DMS53 (cell line): ENCODE results near the gene CREB3L1.
"Not testable (repeated sequence)": the region's sequence is repeated elsewhere in the genome, so short reads cannot be mapped to it uniquely, and the experiment has no call there.

ENCODE experiments used
- DNase-seq: peaks from one replicate; lab custom pipeline; 2025; lab: John Stamatoyannopoulos, UW

Gene CREB3L1

DNA sequence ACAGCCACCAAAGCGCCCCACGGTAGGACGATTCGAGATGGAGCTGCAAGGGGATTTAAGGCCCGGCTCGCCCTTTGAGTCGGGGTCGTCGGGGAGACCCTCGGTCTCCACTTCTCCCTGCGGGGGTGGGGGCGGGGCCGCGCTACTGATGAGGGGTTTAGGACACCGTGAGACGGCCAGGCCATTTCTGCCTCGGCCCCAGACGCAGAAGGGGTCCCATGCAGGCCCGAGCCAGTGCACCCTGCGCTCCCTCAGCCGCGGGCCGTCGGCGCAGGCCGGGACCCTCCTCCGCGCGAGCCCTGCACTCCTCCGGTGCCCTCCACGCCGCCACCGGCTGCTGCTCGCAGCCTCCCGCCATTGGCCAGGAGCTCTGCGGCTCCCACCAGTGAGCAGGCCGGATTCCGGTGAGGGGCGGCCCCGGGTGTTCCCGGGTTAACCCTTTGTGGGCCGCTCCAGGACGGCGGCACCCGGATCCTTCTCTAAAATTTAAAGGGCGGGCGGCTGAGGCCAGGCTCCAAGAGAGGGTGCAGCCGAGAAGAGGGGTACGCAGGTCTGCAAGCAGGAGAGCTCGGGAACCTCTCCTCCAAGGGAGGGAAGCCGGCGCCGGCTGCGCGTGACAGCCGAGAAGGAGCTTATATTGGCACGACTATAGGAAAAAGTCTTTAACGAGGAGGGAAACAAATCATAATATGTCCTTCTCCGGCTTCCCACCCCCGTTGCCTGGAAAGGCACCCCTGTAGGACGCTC is 18.0 kb downstream of the CREB3L1 start:
- DNase-seq = no peak

GRCh38 chr11:46296059-46296527 is 18.6 kb downstream of the CREB3L1 start:
- no peak for DNase-seq

GRCh38 chr11:46296528-46297448 is 19.3 kb downstream of the CREB3L1 start:
- no peak for DNase-seq

DNA sequence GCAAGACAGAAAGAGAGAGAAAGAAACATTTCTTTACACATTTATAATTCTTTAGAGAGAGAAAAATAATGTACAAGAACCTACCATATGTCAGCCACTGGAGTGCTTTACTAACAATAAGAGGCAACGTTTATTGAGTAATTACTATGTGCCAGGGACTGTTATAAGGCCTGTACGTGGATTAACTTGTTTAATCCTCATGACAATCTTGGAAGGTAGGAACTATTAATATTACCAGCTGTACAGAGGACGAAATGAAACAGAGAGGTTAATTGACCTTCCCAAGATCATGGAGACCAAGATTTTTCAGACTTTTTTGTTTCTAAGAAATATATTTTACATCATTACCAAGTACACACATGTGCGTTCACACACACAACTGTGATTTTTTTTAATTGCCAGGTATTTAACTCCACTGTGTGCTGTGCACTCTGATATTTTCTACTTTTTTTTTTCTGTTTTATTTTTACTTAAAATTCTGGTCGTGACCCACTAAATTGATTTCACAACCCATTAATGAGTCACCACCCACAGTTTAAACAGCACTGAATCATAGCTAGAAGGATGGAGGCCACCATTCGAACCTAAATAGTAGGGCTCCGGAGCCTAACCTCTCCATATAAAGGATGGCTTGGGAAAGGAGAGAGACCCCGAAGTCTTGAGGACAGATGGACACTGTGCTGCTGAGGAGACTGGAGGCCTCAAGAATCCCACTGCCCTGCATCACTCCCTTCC is 21.4 kb downstream of the CREB3L1 start:
- no peak for DNase-seq

DNA sequence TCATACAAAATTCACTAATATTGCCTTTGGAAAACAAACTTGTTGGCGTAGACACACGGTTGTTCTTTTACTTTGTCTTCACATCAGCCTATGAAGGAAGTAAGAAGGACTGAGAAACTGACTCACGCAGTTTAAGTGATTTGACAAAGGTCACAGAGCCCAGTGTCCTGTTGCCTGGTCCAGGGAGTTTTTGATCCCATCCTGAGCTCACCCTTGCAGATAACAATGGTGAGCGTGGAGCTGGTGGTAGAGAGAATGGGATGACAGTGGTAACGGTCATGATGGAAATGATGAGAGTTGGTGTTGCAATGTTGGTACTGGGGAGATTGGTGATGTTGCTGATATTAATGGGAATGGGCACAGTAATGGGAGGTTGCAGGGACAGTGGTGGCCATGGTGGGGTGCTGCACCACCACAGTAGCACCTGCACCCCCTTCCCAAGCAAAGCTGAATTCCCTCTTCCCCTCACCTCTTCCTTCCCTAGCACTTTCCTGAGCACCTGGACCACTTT is 22.0 kb downstream of the CREB3L1 start:
- no peak for DNase-seq

- no peak for DNase-seq
Measured at GRCh38 chr11:46300270-46300669, 22.8 kb downstream of the CREB3L1 start.

- DNase-seq = no peak
Measured at GRCh38 chr11:46302866-46303265, 25.4 kb downstream of the CREB3L1 start.

DNA sequence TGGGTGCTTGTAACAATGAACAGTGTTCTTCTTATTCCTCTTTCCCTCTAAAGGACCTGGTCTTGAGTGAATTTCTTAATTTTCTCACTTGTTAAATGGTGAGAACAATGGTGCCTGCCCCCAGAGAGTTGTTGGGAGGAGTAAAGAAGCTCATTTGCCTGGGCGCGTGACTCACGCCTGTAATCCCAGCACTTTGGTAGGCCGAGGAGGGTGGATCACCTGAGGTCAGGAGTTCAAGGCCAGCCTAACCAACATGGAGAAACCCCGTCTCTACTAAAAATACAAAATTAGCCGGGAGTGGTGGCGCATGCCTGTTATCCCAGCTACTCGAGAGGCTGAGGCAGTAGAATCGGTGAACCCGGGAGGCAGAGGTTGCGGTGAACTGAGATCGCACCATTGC is 26.6 kb downstream of the CREB3L1 start:
- not testable (repeated sequence) for DNase-seq

DNA sequence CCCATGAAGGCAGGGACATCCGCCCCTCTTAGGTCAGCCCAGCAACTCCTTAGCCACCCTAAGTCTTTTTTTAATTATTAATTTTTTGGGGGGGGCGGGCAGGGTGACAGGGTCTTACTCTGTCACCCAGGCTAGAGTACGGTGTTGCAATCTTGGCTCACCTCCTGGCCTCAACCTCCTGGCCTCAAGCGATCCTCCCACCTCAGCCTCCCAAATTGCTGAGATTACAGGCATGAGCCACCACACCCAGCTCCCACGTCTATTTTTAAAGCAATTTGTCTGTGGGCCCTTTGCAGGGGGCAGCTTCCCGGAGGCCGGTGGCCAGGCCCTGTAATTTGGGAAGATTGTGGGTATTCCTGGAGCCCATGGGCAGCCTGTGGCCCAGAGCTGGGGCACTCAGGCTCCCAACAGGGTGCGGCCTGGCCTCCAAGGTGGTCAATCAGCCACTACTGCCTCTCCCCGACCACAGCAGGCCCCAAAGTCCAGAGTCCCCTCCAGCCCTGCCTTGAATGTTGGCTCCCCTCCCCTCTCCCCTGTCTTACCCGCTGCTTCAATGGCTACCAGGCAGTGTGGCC is 27.2 kb downstream of the CREB3L1 start:
- no peak for DNase-seq

- peak; percentile 17 for DNase-seq
Measured at GRCh38 chr11:46305295-46305694, 27.8 kb downstream of the CREB3L1 start.

DNA sequence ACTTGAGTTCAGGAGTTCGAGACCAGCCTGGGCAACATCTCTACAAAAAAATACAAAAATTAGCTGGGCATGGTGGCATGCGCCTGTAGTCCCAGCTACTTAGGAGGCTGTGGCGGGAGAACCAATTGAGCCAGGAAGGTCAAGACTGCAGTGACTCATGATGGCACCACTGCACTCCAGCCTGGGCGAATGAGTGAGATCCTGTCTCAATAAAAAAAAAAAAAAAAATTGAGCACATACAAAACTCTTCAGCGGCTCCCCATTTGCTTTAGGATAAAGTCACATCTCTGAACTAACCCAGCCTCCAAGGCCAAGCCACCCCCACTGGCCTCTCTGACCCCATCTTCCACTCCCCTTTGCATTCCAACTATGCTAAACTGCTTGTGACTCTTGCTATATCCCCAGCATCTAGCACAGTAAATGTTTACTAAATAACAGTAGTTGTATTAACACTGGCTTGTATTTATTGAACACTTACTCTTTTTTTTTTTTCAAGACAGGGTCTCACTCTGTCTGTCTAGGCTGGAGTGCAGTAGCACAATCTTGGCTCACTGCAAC is 28.9 kb downstream of the CREB3L1 start:
- DNase-seq = peak; percentile 4

- DNase-seq = no peak
Measured at GRCh38 chr11:46307369-46307768, 29.9 kb downstream of the CREB3L1 start.

DNA sequence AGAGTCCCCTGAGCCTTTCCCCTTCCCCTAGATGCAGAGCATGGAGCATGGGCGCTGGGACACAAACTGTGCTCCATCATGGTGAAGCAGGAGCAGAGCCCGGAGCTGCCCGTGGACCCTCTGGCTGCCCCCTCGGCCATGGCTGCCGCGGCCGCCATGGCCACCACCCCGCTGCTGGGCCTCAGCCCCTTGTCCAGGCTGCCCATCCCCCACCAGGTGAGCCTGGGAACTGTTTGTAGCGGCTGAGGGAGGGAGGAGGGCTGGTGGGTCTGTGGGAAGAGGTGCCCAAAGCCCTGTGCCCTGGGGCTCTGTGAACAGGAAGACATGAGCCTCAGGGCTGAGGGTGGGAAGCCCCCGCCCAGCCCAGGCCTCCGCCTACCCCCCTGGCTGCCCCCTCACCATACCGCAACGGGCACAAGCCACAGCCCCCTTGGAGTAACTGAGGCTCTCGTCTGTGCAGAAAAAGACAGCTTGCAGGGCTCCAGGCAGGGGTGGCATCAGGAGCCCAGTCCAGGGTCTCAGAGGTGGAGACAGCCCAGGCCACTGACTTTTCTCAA is 30.4 kb downstream of the CREB3L1 start:
- no peak for DNase-seq

GRCh38 chr11:46308631-46309419 is 31.4 kb downstream of the CREB3L1 start:
- DNase-seq = peak; percentile 74

GRCh38 chr11:46309814-46310259 is 32.4 kb downstream of the CREB3L1 start:
- peak; percentile 50 for DNase-seq

DNA sequence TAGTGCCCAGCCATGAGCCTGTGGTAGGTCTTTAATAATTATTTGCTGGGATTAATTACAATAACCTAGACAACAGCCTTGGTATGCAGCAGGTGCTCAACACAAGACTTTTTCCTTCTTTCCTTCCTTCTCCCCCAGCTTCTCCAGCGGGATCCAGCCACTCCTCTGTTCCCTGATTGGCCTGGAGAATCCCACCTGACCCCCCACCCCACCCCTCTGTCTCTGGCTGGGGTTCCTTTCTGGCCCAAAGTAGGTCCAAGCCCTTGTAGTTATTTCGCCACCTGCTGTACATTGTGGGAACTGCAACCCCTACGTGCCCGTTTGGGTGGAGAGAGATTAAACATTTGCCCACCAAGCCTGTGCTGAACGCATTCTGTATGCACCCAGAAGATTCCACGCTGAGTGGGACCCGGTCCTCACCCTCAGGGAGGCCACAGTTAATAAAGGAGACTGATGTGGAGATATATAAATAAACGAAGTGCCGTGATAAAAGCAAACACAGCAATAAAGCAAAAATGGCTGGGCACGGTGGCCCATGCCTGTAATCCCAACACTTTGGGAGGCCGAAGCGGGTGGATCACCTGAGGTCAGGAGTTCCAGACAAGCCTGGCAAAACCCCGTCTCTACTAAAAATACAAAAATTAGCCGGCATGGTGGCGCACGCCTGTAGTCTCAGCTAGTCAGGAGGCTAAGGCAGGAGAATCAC is 37.7 kb downstream of the CREB3L1 start:
- DNase-seq = peak; percentile 80

DNA sequence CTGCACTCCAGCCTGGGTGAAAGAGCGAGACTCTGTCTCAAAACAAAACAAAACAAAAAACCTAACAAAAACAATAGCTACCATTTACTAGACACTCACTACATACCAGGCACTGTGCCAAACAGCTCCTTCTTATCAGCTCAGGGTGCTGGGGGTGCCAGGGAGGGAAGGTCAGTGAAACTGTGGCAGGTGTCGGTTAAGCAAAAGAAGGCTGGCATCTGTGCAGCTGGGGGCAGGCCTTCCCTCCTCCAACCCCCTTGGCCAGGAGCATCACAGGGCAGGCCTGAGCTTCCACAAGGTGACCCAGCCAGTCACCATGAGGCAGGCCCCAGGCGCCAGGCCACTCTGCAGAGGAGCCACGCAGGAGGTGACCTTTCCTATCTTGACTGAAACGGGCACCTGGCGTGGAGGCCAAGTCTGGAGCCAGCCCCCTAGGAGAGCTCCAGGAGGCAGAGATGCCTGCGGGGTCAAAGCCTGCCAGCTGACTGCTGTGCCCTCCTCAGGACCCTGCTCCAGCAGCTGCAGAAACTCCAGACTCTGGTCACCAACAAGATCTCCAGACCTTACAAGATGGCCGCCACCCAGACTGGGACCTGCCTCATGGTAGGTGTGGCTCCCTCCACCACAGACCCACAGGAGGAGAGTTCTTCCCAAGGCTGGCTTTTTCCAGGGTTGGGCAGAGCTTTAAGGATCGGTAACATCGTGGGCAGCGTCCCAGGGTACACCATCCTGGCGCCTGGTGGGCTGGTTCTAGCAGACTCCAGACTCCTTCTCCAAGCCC is 38.5 kb downstream of the CREB3L1 start:
- no peak for DNase-seq

GRCh38 chr11:46319074-46319453 is 41.6 kb downstream of the CREB3L1 start:
- no peak for DNase-seq

DNA sequence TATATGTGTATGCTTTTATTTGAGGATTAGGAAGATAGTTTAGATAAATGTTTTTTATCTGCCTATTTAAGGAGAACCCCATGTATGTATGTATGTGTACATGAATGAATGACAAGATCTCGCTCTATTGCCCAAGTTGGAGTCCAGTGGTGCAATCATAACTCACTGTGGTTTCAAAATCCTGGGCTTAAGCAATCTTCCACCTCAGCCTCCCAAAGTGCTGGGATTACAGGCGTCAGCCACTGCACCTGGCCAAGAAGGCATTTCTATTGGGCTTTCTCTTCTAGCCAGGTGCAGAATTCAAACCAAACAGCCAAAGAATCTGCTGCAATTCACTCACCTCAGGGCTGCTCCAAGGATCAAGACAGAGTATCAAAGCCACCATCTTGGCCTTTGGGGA is 44.3 kb downstream of the CREB3L1 start:
- no peak for DNase-seq
